ENCODE results near the gene HDAC4. TPM values are rescaled to one million over a fixed set of nuclear protein-coding genes. Genes with fewer than 3 reads are reported as not detected.

HDAC4 gene
- total RNA-seq, 1 donor from 2014 or later: 46.2 TPM

DNA sequence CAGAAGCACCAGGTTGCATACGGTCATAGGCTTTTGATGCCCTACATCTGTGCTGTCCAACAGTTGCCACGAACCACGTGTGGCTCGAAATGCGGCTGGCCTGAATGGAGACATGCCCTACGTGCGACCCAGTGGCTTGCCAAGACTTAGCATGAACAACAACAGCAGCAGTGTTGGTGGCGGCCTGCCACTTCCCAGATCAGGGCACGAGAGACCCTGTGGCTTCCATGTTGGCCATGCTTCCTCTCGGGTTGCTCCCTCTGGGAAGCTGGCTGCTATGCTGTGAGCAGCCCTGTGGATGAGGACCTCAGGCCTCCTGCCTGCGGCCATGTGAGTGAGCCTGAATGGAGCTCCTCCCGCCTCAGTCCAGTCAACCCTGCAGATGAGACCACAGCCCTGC, 212.3 kb downstream of the HDAC4 start:
- TF ChIP-seq, protein P1, sequence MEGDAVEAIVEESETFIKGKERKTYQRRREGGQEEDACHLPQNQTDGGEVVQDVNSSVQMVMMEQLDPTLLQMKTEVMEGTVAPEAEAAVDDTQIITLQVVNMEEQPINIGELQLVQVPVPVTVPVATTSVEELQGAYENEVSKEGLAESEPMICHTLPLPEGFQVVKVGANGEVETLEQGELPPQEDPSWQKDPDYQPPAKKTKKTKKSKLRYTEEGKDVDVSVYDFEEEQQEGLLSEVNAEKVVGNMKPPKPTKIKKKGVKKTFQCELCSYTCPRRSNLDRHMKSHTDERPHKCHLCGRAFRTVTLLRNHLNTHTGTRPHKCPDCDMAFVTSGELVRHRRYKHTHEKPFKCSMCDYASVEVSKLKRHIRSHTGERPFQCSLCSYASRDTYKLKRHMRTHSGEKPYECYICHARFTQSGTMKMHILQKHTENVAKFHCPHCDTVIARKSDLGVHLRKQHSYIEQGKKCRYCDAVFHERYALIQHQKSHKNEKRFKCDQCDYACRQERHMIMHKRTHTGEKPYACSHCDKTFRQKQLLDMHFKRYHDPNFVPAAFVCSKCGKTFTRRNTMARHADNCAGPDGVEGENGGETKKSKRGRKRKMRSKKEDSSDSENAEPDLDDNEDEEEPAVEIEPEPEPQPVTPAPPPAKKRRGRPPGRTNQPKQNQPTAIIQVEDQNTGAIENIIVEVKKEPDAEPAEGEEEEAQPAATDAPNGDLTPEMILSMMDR (IDR thresholded peaks at IDR 0.05; ENCODE audit: unreplicated experiment): no peak
- no peak overlapping the region for H3K4me3 Mint-ChIP-seq (ENCODE audit: low read depth)
- no peak overlapping the region for H3K27ac Mint-ChIP-seq
- DNase-seq (ENCODE audit: low spot score, unreplicated experiment): no peak
- H3K9me3 Mint-ChIP-seq (ENCODE audit: low read depth): no peaks in the 10 kb centered on the region
- no peaks in the 10 kb centered on the region for H3K27me3 Mint-ChIP-seq
- H3K4me1 Mint-ChIP-seq (ENCODE audit: low read depth): no peaks in the 10 kb centered on the region
- peaks cover 18% of the 10 kb centered on the region for H3K36me3 Mint-ChIP-seq (ENCODE audit: insufficient read depth)

DNA sequence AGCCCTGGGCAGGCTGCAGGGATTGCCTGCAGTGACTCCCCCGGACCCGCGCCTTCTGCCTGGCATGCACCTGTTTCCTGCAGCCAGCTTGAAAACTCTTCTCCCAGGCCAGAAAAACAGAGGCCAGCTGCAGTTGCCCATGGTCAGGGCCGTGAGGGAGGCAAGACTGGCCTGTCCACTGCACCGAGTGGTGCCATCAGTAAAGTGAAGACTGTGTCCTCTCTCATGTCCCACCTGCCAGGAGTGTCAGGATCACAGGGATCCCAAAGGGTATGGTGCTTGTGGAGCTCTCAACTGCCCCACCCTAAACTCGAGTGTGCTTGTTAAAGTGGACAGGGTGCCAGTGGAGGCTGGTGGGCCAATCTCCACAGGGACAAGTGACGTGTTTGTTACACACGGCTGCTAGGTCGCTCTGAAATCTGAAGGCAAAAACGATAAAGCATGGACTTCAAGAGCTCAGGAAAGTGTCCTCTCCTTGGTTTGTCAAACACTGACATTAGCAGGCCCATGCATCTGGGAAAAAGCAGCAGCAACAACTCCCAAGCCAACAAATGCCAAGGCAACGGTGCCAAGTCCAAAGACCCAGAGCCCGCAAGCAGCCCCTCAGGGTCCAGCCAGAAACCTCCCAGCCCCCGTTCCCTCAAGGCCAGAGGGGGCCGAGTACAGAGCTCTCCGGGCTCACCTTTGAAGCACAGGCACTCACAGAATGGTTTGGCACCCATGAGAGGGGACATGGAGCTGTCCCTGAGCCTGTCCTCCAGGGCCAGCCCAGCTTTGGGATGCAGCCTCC, 213.2 kb downstream of the HDAC4 start:
- TF ChIP-seq, protein P1 (IDR thresholded peaks at IDR 0.05; ENCODE audit: unreplicated experiment): no peak
- Mint-ChIP-seq H3K4me1 (ENCODE audit: low read depth) (peaks cover 3% of the 10 kb centered on the region), H3K27me3 (no peaks in the 10 kb centered on the region), H3K36me3 (ENCODE audit: insufficient read depth) (peaks cover 18% of the 10 kb centered on the region), H3K9me3 (ENCODE audit: low read depth) (no peaks in the 10 kb centered on the region), H3K27ac (no peak overlapping the region), H3K4me3 (ENCODE audit: low read depth) (no peak overlapping the region)
- DNase-seq (ENCODE audit: low spot score, unreplicated experiment): no peak

DNA sequence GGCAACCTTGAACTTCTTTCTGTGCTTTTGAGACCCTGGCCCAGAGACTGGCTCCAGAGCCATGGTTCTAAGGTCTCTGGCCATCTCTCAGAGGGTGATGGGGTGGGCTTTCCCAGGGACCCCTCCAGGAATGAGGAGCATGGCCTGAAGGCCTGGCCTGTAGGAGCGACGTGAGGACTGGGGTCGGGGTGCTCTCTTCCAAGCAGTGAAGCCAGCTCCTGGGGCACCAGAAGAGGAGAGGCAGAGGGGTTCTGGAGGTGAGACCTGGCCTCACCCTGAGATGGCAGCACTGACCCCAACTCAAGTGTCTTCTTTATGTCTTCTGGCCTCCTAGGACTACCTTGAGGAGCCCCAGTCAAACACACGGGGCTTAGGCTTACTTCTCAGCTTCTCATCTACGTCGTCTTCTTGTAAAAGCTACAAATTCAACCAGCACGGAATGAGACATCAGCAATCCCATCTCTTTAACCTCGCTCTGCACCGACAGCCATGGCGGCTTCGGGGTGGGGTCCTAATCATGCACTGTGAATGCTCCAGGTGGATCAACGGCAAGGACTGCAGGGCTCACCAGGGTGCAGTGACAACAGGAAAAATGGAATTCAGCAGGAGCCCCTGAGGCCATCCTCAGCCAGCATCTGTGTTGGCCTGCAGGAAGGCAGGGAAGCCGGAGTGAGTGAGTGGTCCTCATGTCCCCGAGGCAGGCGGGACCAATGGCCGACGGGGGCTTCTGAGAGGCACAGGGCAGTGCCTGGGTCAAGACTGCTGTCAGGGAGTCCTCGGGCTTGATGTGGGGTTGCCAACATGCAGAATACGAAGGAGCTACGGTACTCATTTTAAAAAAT, 214.1 kb downstream of the HDAC4 start:
- H3K9me3 Mint-ChIP-seq (ENCODE audit: low read depth): no peaks in the 10 kb centered on the region
- no peaks in the 10 kb centered on the region for H3K27me3 Mint-ChIP-seq
- H3K4me1 Mint-ChIP-seq (ENCODE audit: low read depth): peaks cover 12% of the 10 kb centered on the region
- H3K36me3 Mint-ChIP-seq (ENCODE audit: insufficient read depth): peaks cover 18% of the 10 kb centered on the region
- no peak for DNase-seq (ENCODE audit: low spot score, unreplicated experiment)
- H3K4me3 Mint-ChIP-seq (ENCODE audit: low read depth): no peak overlapping the region
- TF ChIP-seq, protein P1 (IDR thresholded peaks at IDR 0.05; ENCODE audit: unreplicated experiment): no peak
- peak overlapping the region; percentile 31 for H3K27ac Mint-ChIP-seq

DNA sequence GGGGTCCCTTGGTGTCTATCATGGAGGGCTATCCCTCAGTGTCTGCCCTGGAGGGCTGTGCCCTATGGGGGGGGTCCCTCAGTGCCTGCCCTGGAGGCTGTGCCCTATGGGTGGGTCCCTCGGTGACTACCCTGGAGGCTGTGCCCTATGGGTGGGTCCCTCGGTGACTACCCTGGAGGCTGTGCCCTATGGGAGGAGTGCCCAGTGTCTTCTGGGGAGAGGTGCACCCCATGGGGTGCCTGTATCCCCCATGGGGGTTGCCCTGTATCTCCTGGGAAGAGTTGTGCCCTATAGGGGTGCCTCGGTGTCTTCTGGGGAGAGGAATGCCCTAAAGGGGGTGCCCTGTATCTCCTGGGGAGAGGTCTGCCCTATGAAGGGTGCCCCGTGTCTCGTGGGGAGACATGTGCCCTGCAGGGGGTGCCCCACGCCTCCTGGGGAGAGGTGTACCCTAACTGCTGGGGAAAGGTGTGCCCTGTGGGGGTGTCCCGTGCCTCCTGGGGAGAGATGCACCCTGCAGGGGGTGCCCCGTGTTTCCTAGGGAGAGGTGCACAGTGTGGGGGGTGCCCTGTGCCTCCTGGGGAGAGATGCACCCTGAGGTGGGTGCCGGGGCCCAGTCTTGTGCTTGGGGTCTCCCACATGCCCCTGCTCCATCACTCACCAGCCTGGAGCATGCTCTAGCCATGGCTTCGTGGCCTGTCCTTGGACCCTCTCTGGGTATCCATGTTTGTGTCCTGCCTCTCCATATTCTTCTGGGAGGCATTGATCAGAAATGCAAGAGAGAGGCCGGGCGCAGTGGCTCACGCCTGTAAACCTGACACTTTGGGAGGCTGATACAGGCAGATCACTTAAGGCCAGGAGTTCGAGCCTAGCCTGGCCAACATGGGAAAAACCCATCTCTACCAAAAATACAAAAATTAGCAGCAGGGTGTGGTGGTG, 215.6 kb downstream of the HDAC4 start:
- no peak overlapping the region for H3K27ac Mint-ChIP-seq
- peaks cover 14% of the 10 kb centered on the region for H3K4me1 Mint-ChIP-seq (ENCODE audit: low read depth)
- no peak for DNase-seq (ENCODE audit: low spot score, unreplicated experiment)

More for the DNA sequence above, 215.6 kb downstream of the HDAC4 start:
- TF ChIP-seq, protein P1 (IDR thresholded peaks at IDR 0.05; ENCODE audit: unreplicated experiment): no peak
- H3K36me3 Mint-ChIP-seq (ENCODE audit: insufficient read depth): peaks cover 14% of the 10 kb centered on the region
- H3K27me3 Mint-ChIP-seq: no peaks in the 10 kb centered on the region
- H3K9me3 Mint-ChIP-seq (ENCODE audit: low read depth): no peaks in the 10 kb centered on the region
- H3K4me3 Mint-ChIP-seq (ENCODE audit: low read depth): no peak overlapping the region
